BLaER1 (cell line): Measurements from ENCODE around the gene CEP95.

Experiments used
- H3K27ac ChIP-seq: shearing (Covaris generic); formaldehyde crosslinking; 2 replicates; pipeline ENCODE4 v1.8.1; 2022
- H3K27me3 ChIP-seq: shearing (Covaris generic); formaldehyde crosslinking; 2 replicates; pipeline ENCODE4 v1.8.1; 2022
- H3K36me3 ChIP-seq: shearing (Covaris generic); formaldehyde crosslinking; 2 replicates; pipeline ENCODE4 v1.8.1; 2022
- H3K4me1 ChIP-seq: shearing (Covaris generic); formaldehyde crosslinking; 2 replicates; pipeline ENCODE4 v1.8.1; 2022
- H3K4me2 ChIP-seq: shearing (Covaris generic); formaldehyde crosslinking; 2 replicates; pipeline ENCODE4 v1.8.1; 2022
- H3K4me3 ChIP-seq: shearing (Covaris generic); formaldehyde crosslinking; 2 replicates; pipeline ENCODE4 v1.8.1; 2022
- H3K9ac ChIP-seq: shearing (Covaris generic); formaldehyde crosslinking; 2 replicates; pipeline ENCODE4 v1.8.1; 2022
- H3K9me3 ChIP-seq: shearing (Covaris generic); formaldehyde crosslinking; 2 replicates; pipeline ENCODE4 v1.8.1; 2022
- H4K20me1 ChIP-seq: shearing (Covaris generic); formaldehyde crosslinking; 2 replicates; pipeline ENCODE4 v1.8.1; 2022
- Cebpa-rat ChIP-seq: shearing (Covaris generic); IDR thresholded peaks from 2 replicates; pipeline ENCODE4 v1.8.1; 2022

Gene CEP95

GRCh38 chr17:64515419-64515818 is 8.6 kb downstream of the CEP95 start:
- Histone ChIP-seq H3K4me2 (peak overlapping the region; percentile 64), H3K4me1 (peaks cover 20% of the 10 kb centered on the region), H4K20me1 (peaks cover 88% of the 10 kb centered on the region), H3K36me3 (peaks cover 88% of the 10 kb centered on the region), H3K27ac (no peak overlapping the region), H3K27me3 (no peaks in the 10 kb centered on the region), H3K9me3 (no peaks in the 10 kb centered on the region), H3K4me3 (no peak overlapping the region), H3K9ac (peak overlapping the region; percentile 6; the same call in 1 of the 2 replicates)
- no peak for TF ChIP-seq Cebpa-rat

GRCh38 chr17:64515829-64516228 is 9.1 kb downstream of the CEP95 start:
- Histone ChIP-seq H3K4me2 (peak overlapping the region; percentile 64), H3K9ac (peak overlapping the region; percentile 6; the same call in 1 of the 2 replicates), H3K27ac (no peak overlapping the region), H3K4me1 (peaks cover 20% of the 10 kb centered on the region), H3K27me3 (no peaks in the 10 kb centered on the region), H3K9me3 (no peaks in the 10 kb centered on the region), H3K36me3 (peaks cover 88% of the 10 kb centered on the region), H3K4me3 (no peak overlapping the region), H4K20me1 (peaks cover 89% of the 10 kb centered on the region)
- no peak for TF ChIP-seq Cebpa-rat

- Histone ChIP-seq H3K9me3 (no peaks in the 10 kb centered on the region), H3K27me3 (no peaks in the 10 kb centered on the region), H3K4me1 (peaks cover 13% of the 10 kb centered on the region), H3K4me2 (no peak overlapping the region), H3K36me3 (peaks cover 97% of the 10 kb centered on the region), H3K4me3 (no peak overlapping the region), H3K27ac (no peak overlapping the region), H3K9ac (no peak overlapping the region), H4K20me1 (peaks cover 77% of the 10 kb centered on the region)
- no peak for TF ChIP-seq Cebpa-rat
These were observed 12.8 kb downstream of the CEP95 start for GRCh38 chr17:64519601-64520000.

GRCh38 chr17:64520359-64520758 is 13.6 kb downstream of the CEP95 start:
- Histone ChIP-seq H3K36me3 (peaks cover 99% of the 10 kb centered on the region), H3K4me3 (no peak overlapping the region), H3K27me3 (no peaks in the 10 kb centered on the region), H4K20me1 (peaks cover 69% of the 10 kb centered on the region), H3K9ac (no peak overlapping the region), H3K27ac (no peak overlapping the region), H3K9me3 (no peaks in the 10 kb centered on the region), H3K4me2 (no peak overlapping the region), H3K4me1 (peaks cover 5% of the 10 kb centered on the region)
- no peak for TF ChIP-seq Cebpa-rat

- Histone ChIP-seq H3K4me2 (no peak overlapping the region), H3K9ac (no peak overlapping the region), H4K20me1 (peaks cover 42% of the 10 kb centered on the region), H3K9me3 (no peaks in the 10 kb centered on the region), H3K4me3 (no peak overlapping the region), H3K27ac (no peak overlapping the region), H3K27me3 (no peaks in the 10 kb centered on the region), H3K4me1 (no peaks in the 10 kb centered on the region), H3K36me3 (peaks cover 100% of the 10 kb centered on the region)
- no peak for TF ChIP-seq Cebpa-rat
These were observed 21.1 kb downstream of the CEP95 start for GRCh38 chr17:64527914-64528313.

- Histone ChIP-seq H3K9ac (no peak overlapping the region), H3K36me3 (peaks cover 100% of the 10 kb centered on the region), H4K20me1 (peaks cover 32% of the 10 kb centered on the region), H3K27me3 (no peaks in the 10 kb centered on the region), H3K27ac (no peak overlapping the region), H3K4me3 (no peak overlapping the region), H3K9me3 (no peaks in the 10 kb centered on the region), H3K4me2 (no peak overlapping the region), H3K4me1 (no peaks in the 10 kb centered on the region)
- no peak for TF ChIP-seq Cebpa-rat
These were observed 22.4 kb downstream of the CEP95 start for GRCh38 chr17:64529221-64529620.

GRCh38 chr17:64531955-64532371 is 25.2 kb downstream of the CEP95 start:
- Histone ChIP-seq H3K4me3 (no peak overlapping the region), H3K9me3 (no peaks in the 10 kb centered on the region), H3K27me3 (no peaks in the 10 kb centered on the region), H3K4me2 (no peak overlapping the region), H4K20me1 (peaks cover 25% of the 10 kb centered on the region), H3K27ac (no peak overlapping the region), H3K36me3 (peaks cover 100% of the 10 kb centered on the region), H3K9ac (no peak overlapping the region), H3K4me1 (no peaks in the 10 kb centered on the region)
- no peak for TF ChIP-seq Cebpa-rat

- Histone ChIP-seq H3K36me3 (peaks cover 100% of the 10 kb centered on the region), H3K4me1 (no peaks in the 10 kb centered on the region), H3K27me3 (no peaks in the 10 kb centered on the region), H4K20me1 (peaks cover 20% of the 10 kb centered on the region), H3K27ac (no peak overlapping the region), H3K4me2 (no peak overlapping the region), H3K9ac (no peak overlapping the region), H3K9me3 (no peaks in the 10 kb centered on the region), H3K4me3 (no peak overlapping the region)
- no peak for TF ChIP-seq Cebpa-rat
These were observed 25.6 kb downstream of the CEP95 start for GRCh38 chr17:64532409-64532808.

GRCh38 chr17:64533784-64534183 is 27.0 kb downstream of the CEP95 start:
- TF ChIP-seq Cebpa-rat = no peak
- H3K4me1 ChIP-seq = no peaks in the 10 kb centered on the region
- no peak overlapping the region for H3K27ac ChIP-seq
- H3K27me3 ChIP-seq = no peaks in the 10 kb centered on the region
- H3K36me3 ChIP-seq = peaks cover 100% of the 10 kb centered on the region
- H3K9ac ChIP-seq = no peak overlapping the region
- no peaks in the 10 kb centered on the region for H3K9me3 ChIP-seq
- peaks cover 15% of the 10 kb centered on the region; the same call in 1 of the 2 replicates for H4K20me1 ChIP-seq
- H3K4me3 ChIP-seq = no peak overlapping the region
- no peak overlapping the region for H3K4me2 ChIP-seq

GRCh38 chr17:64534187-64534586 is 27.4 kb downstream of the CEP95 start:
- Histone ChIP-seq H3K9ac (no peak overlapping the region), H3K9me3 (no peaks in the 10 kb centered on the region), H3K27ac (no peak overlapping the region), H3K36me3 (peaks cover 100% of the 10 kb centered on the region), H3K4me1 (no peaks in the 10 kb centered on the region), H4K20me1 (peaks cover 13% of the 10 kb centered on the region; the same call in 1 of the 2 replicates), H3K4me3 (no peak overlapping the region), H3K4me2 (no peak overlapping the region), H3K27me3 (no peaks in the 10 kb centered on the region)
- TF ChIP-seq Cebpa-rat = no peak

- Histone ChIP-seq H4K20me1 (peaks cover 8% of the 10 kb centered on the region; the same call in 1 of the 2 replicates), H3K36me3 (peaks cover 99% of the 10 kb centered on the region)
These were observed 28.6 kb downstream of the CEP95 start for GRCh38 chr17:64535357-64535756.

More at GRCh38 chr17:64535357-64535756, 28.6 kb downstream of the CEP95 start:
- Histone ChIP-seq H3K4me1 (no peaks in the 10 kb centered on the region), H3K27ac (no peak overlapping the region), H3K9ac (no peak overlapping the region), H3K4me3 (no peak overlapping the region), H3K9me3 (no peaks in the 10 kb centered on the region), H3K27me3 (no peaks in the 10 kb centered on the region), H3K4me2 (no peak overlapping the region)
- TF ChIP-seq Cebpa-rat = no peak
